Activated T-cell treated with anti-CD3 and anti-CD28 coated beads, Interleukin-2, amount 50 U/mL, for 4 hours (primary cell): ENCODE results near the gene PITX1. TPM values are rescaled to one million over a fixed set of nuclear protein-coding genes. Genes with fewer than 3 reads are reported as not detected.

ENCODE experiments used
- ATAC-seq, 2 donors: fragments of 200-7000 bp; cut with Tn5 transposase; one replicate each; pipeline ENCODE4 v1.10.0; 2021
- DNase-seq: peaks from one replicate; pipeline ENCODE4 v3.0.0-alpha.2; 2020
- H3K27me3 Mint-ChIP-seq: one replicate; pipeline ENCODE4 v1.8.0; 2021; ENCODE audit warnings: low read depth, mixed read lengths
- H3K36me3 Mint-ChIP-seq: one replicate; pipeline ENCODE4 v1.8.0; 2022; ENCODE audit warnings: mixed read lengths; ENCODE audit not compliant: insufficient read depth
- H3K4me1 Mint-ChIP-seq: one replicate; pipeline ENCODE4 v1.8.0; 2021; ENCODE audit warnings: low read depth, mixed read lengths
- H3K4me3 Mint-ChIP-seq: one replicate; pipeline ENCODE4 v1.8.0; 2021; ENCODE audit warnings: mild to moderate bottlenecking, moderate library complexity, mixed read lengths
- H3K9me3 Mint-ChIP-seq: one replicate; pipeline ENCODE4 v1.8.0; 2021; ENCODE audit warnings: mixed read lengths
- total RNA-seq, 3 donors: library from RNA; stranded (reverse); gene quantifications; one replicate each; pipeline ENCODE4 v1.2.1, GENCODE V29; 2021

PITX1 gene
- total RNA-seq, 3 donors from 2014 or later, result 0.37 to 0.43 TPM; not detected in 1

GRCh38 chr5:135054546-135054945 is 20.5 kb upstream of the PITX1 start:
- Mint-ChIP-seq H3K4me1 (peaks cover 7% of the 10 kb centered on the region), H3K4me3 (no peak overlapping the region), H3K36me3 (no peaks in the 10 kb centered on the region), H3K9me3 (no peaks in the 10 kb centered on the region), H3K27me3 (peaks cover 42% of the 10 kb centered on the region)
- ATAC-seq (no peak), DNase-seq (no peak)

GRCh38 chr5:135053989-135054388 is 20.0 kb upstream of the PITX1 start:
- DNase-seq (no peak), ATAC-seq (no peak)
- H3K27me3 Mint-ChIP-seq, result peaks cover 47% of the 10 kb centered on the region
- H3K36me3 Mint-ChIP-seq, result no peaks in the 10 kb centered on the region
- H3K9me3 Mint-ChIP-seq, result no peaks in the 10 kb centered on the region
- no peak overlapping the region for H3K4me3 Mint-ChIP-seq
- peaks cover 7% of the 10 kb centered on the region for H3K4me1 Mint-ChIP-seq

- no peaks in the 10 kb centered on the region for H3K36me3 Mint-ChIP-seq
- H3K9me3 Mint-ChIP-seq, result no peaks in the 10 kb centered on the region
- H3K4me1 Mint-ChIP-seq, result peaks cover 7% of the 10 kb centered on the region
- H3K27me3 Mint-ChIP-seq, result peaks cover 47% of the 10 kb centered on the region
- no peak for DNase-seq
- no peak overlapping the region for H3K4me3 Mint-ChIP-seq
- ATAC-seq, result no peak
These were observed 19.2 kb upstream of the PITX1 start for GRCh38 chr5:135053278-135053677.

- no peak for DNase-seq
- Mint-ChIP-seq H3K27me3 (peaks cover 53% of the 10 kb centered on the region), H3K36me3 (no peaks in the 10 kb centered on the region), H3K9me3 (no peaks in the 10 kb centered on the region), H3K4me3 (no peak overlapping the region), H3K4me1 (peaks cover 7% of the 10 kb centered on the region)
- no peak for ATAC-seq
These were observed 18.6 kb upstream of the PITX1 start for GRCh38 chr5:135052511-135053145.

- H3K4me3 Mint-ChIP-seq, result no peak overlapping the region
- H3K36me3 Mint-ChIP-seq, result no peaks in the 10 kb centered on the region
- ATAC-seq (no peak), DNase-seq (no peak)
- H3K4me1 Mint-ChIP-seq, result peaks cover 7% of the 10 kb centered on the region
- H3K9me3 Mint-ChIP-seq, result no peaks in the 10 kb centered on the region
- H3K27me3 Mint-ChIP-seq, result peaks cover 54% of the 10 kb centered on the region
These were observed 17.8 kb upstream of the PITX1 start for GRCh38 chr5:135051872-135052271.

GRCh38 chr5:135051399-135051798 is 17.4 kb upstream of the PITX1 start:
- DNase-seq (no peak), ATAC-seq (no peak)
- no peaks in the 10 kb centered on the region for H3K9me3 Mint-ChIP-seq
- no peak overlapping the region for H3K4me3 Mint-ChIP-seq
- no peaks in the 10 kb centered on the region for H3K36me3 Mint-ChIP-seq
- peaks cover 7% of the 10 kb centered on the region for H3K4me1 Mint-ChIP-seq
- peaks cover 50% of the 10 kb centered on the region for H3K27me3 Mint-ChIP-seq

GRCh38 chr5:135050244-135050767 is 16.3 kb upstream of the PITX1 start:
- H3K36me3 Mint-ChIP-seq, result no peaks in the 10 kb centered on the region
- no peak overlapping the region for H3K4me3 Mint-ChIP-seq
- peaks cover 7% of the 10 kb centered on the region for H3K4me1 Mint-ChIP-seq
- ATAC-seq, result peak in 1 of 2 donors; percentile 28
- peaks cover 54% of the 10 kb centered on the region for H3K27me3 Mint-ChIP-seq
- DNase-seq, result no peak
- H3K9me3 Mint-ChIP-seq, result no peaks in the 10 kb centered on the region

GRCh38 chr5:135048930-135049329 is 14.9 kb upstream of the PITX1 start:
- no peak for DNase-seq
- Mint-ChIP-seq H3K9me3 (no peaks in the 10 kb centered on the region), H3K4me3 (no peak overlapping the region), H3K27me3 (peaks cover 63% of the 10 kb centered on the region), H3K36me3 (no peaks in the 10 kb centered on the region), H3K4me1 (peaks cover 7% of the 10 kb centered on the region)
- no peak for ATAC-seq

GRCh38 chr5:135048286-135048685 is 14.3 kb upstream of the PITX1 start:
- H3K36me3 Mint-ChIP-seq, result no peaks in the 10 kb centered on the region
- no peak for ATAC-seq
- H3K4me1 Mint-ChIP-seq, result peaks cover 3% of the 10 kb centered on the region
- peaks cover 70% of the 10 kb centered on the region for H3K27me3 Mint-ChIP-seq
- H3K4me3 Mint-ChIP-seq, result no peak overlapping the region
- H3K9me3 Mint-ChIP-seq, result no peaks in the 10 kb centered on the region
- DNase-seq, result no peak

GRCh38 chr5:135047347-135047695 is 13.3 kb upstream of the PITX1 start:
- Mint-ChIP-seq H3K27me3 (peaks cover 69% of the 10 kb centered on the region), H3K4me3 (no peak overlapping the region)

GRCh38 chr5:135046661-135047346 is 12.8 kb upstream of the PITX1 start:
- Mint-ChIP-seq H3K4me3 (no peak overlapping the region), H3K27me3 (peaks cover 68% of the 10 kb centered on the region), H3K9me3 (no peaks in the 10 kb centered on the region), H3K4me1 (no peaks in the 10 kb centered on the region), H3K36me3 (no peaks in the 10 kb centered on the region)
- DNase-seq (no peak), ATAC-seq (no peak)

More at GRCh38 chr5:135047347-135047695, 13.3 kb upstream of the PITX1 start:
- DNase-seq, result no peak
- Mint-ChIP-seq H3K36me3 (no peaks in the 10 kb centered on the region), H3K4me1 (no peaks in the 10 kb centered on the region), H3K9me3 (no peaks in the 10 kb centered on the region)
- ATAC-seq, result no peak

GRCh38 chr5:135045488-135045887 is 11.5 kb upstream of the PITX1 start:
- Mint-ChIP-seq H3K36me3 (no peaks in the 10 kb centered on the region), H3K9me3 (no peaks in the 10 kb centered on the region), H3K4me3 (no peak overlapping the region), H3K4me1 (peaks cover 2% of the 10 kb centered on the region), H3K27me3 (peaks cover 68% of the 10 kb centered on the region)
- ATAC-seq, result no peak
- no peak for DNase-seq

- H3K27me3 Mint-ChIP-seq, result peaks cover 71% of the 10 kb centered on the region
- DNase-seq, result no peak
- no peak overlapping the region for H3K4me3 Mint-ChIP-seq
- no peaks in the 10 kb centered on the region for H3K9me3 Mint-ChIP-seq
- ATAC-seq, result no peak
- no peaks in the 10 kb centered on the region for H3K36me3 Mint-ChIP-seq
- peaks cover 12% of the 10 kb centered on the region for H3K4me1 Mint-ChIP-seq
These were observed 8.6 kb upstream of the PITX1 start for GRCh38 chr5:135042595-135042994.

- Mint-ChIP-seq H3K4me3 (no peak overlapping the region), H3K36me3 (no peaks in the 10 kb centered on the region), H3K9me3 (no peaks in the 10 kb centered on the region), H3K27me3 (peaks cover 74% of the 10 kb centered on the region), H3K4me1 (peaks cover 12% of the 10 kb centered on the region)
- no peak for DNase-seq
- no peak for ATAC-seq
These were observed 7.7 kb upstream of the PITX1 start for GRCh38 chr5:135041726-135042125.

- ATAC-seq, result no peak
- H3K27me3 Mint-ChIP-seq, result peaks cover 77% of the 10 kb centered on the region
- H3K4me3 Mint-ChIP-seq, result no peak overlapping the region
- no peaks in the 10 kb centered on the region for H3K9me3 Mint-ChIP-seq
- H3K4me1 Mint-ChIP-seq, result peaks cover 12% of the 10 kb centered on the region
- no peaks in the 10 kb centered on the region for H3K36me3 Mint-ChIP-seq
- no peak for DNase-seq
These were observed 7.1 kb upstream of the PITX1 start for GRCh38 chr5:135041145-135041587.
